Neural cell (in vitro differentiated cells): ENCODE data around the gene PRKAA2. TPM values are rescaled to one million over a fixed set of nuclear protein-coding genes. Genes with fewer than 3 reads are reported as not detected.

Source experiments
- H2AFZ ChIP-seq: fragments of 200-600, 300-800 bp; sonication (generic), shearing (Covaris generic); 2 replicates; pipeline ENCODE4 v1.6.0; 2014; ENCODE audit warnings: low read depth, mild to moderate bottlenecking, antibody characterized with exemption, low read length, moderate library complexity
- H3F3A ChIP-seq: fragments of 200-600 bp; shearing (Covaris generic); 2 replicates; pipeline ENCODE4 v1.6.1; 2016; ENCODE audit warnings: mild to moderate bottlenecking, moderate library complexity, mixed read lengths, antibody characterized with exemption, low read length; ENCODE audit not compliant: insufficient read depth, poor library complexity, severe bottlenecking
- H3K27ac ChIP-seq: fragments of 200-600, 300-800 bp; sonication (generic), shearing (Covaris generic); 2 replicates; pipeline ENCODE4 v1.5.1; 2014; ENCODE audit warnings: mild to moderate bottlenecking, low read length, moderate library complexity
- H3K27me3 ChIP-seq: fragments of 300-800, 200-600 bp; sonication (generic), shearing (Covaris generic); 2 replicates; pipeline ENCODE4 v1.6.0; 2014; ENCODE audit warnings: mild to moderate bottlenecking, low read depth, low read length, moderate library complexity; ENCODE audit not compliant: insufficient read depth
- H3K36me3 ChIP-seq: fragments of 300-800, 200-600 bp; sonication (generic), shearing (Covaris generic); 2 replicates; pipeline ENCODE4 v1.5.1; 2014; ENCODE audit warnings: mild to moderate bottlenecking, antibody characterized with exemption, low read length, moderate library complexity; ENCODE audit not compliant: insufficient read depth
- H3K4me2 ChIP-seq: fragments of 300-800, 200-600 bp; sonication (generic), shearing (Covaris generic); 2 replicates; pipeline ENCODE4 v1.6.0; 2014; ENCODE audit warnings: mild to moderate bottlenecking, low read length
- H3K4me3 ChIP-seq: fragments of 300-800, 200-600 bp; sonication (generic), shearing (Covaris generic); 2 replicates; pipeline ENCODE4 v1.5.1; 2014; ENCODE audit warnings: mild to moderate bottlenecking, low read length, moderate library complexity
- H3K79me2 ChIP-seq: fragments of 200-600 bp; shearing (Covaris generic); replicated peaks from 2 replicates; pipeline ENCODE4 v1.6.0; 2014; ENCODE audit warnings: mild to moderate bottlenecking, low read length, moderate library complexity; ENCODE audit not compliant: insufficient read depth
- H3K9ac ChIP-seq: fragments of 300-800, 200-600 bp; sonication (generic), shearing (Covaris generic); 2 replicates; pipeline ENCODE4 v1.6.1; 2016; ENCODE audit warnings: mild to moderate bottlenecking, low read length, mixed read lengths
- H3K9me2 ChIP-seq: fragments of 200-600 bp; shearing (Covaris generic); 2 replicates; pipeline ENCODE4 v1.6.1; 2016; ENCODE audit warnings: mild to moderate bottlenecking, low read length, mixed read lengths; ENCODE audit not compliant: insufficient read depth
- H3K9me3 ChIP-seq: fragments of 200-600, 300-800 bp; sonication (generic), shearing (Covaris generic); 2 replicates; pipeline ENCODE4 v1.6.1; 2016; ENCODE audit warnings: mild to moderate bottlenecking, mixed run types, low read length, moderate library complexity, mixed read lengths
- H4K20me1 ChIP-seq: fragments of 200-600 bp; shearing (Covaris generic); 2 replicates; pipeline ENCODE4 v1.6.1; 2016; ENCODE audit warnings: mild to moderate bottlenecking, mixed run types; ENCODE audit not compliant: insufficient read depth
- CTCF ChIP-seq: fragments of 450-650 bp; IDR thresholded peaks from 2 replicates; pipeline ENCODE4 v1.5.1; 2014; ENCODE audit warnings: antibody characterized with exemption, mild to moderate bottlenecking, moderate library complexity; ENCODE audit not compliant: poor library complexity, severe bottlenecking
- EP300 ChIP-seq: fragments of 450-650 bp; conservative IDR thresholded peaks from 2 replicates; pipeline ENCODE4 v1.6.1; 2014; ENCODE audit warnings: antibody characterized with exemption, mild to moderate bottlenecking, moderate library complexity; ENCODE audit not compliant: poor library complexity, severe bottlenecking
- EZH2 ChIP-seq: fragments of 200-600, 300-800 bp; shearing (Covaris generic), sonication (generic); IDR thresholded peaks from 2 replicates; pipeline ENCODE4 v1.6.1; 2014; ENCODE audit warnings: antibody characterized with exemption, low read length, borderline replicate concordance, mild to moderate bottlenecking; ENCODE audit not compliant: insufficient read depth, poor library complexity, severe bottlenecking
- MXI1 ChIP-seq: fragments of 450-650 bp; conservative IDR thresholded peaks from 2 replicates; pipeline ENCODE4 v1.6.1; 2014; ENCODE audit warnings: antibody characterized with exemption, mild to moderate bottlenecking; ENCODE audit not compliant: poor library complexity, severe bottlenecking
- POLR2AphosphoS5 ChIP-seq: IDR thresholded peaks from 2 replicates; pipeline ENCODE4 v1.6.1; 2012
- RAD21 ChIP-seq: fragments of 450-650 bp; conservative IDR thresholded peaks from 2 replicates; pipeline ENCODE4 v1.6.1; 2014; ENCODE audit warnings: antibody characterized with exemption, mild to moderate bottlenecking, moderate library complexity
- REST ChIP-seq: IDR thresholded peaks from 2 replicates; pipeline ENCODE4 v1.6.1; 2012; ENCODE audit warnings: borderline replicate concordance
- SMC3 ChIP-seq: fragments of 450-650 bp; conservative IDR thresholded peaks from 2 replicates; pipeline ENCODE4 v1.6.1; 2014; ENCODE audit warnings: antibody characterized with exemption, mild to moderate bottlenecking, moderate library complexity; ENCODE audit not compliant: poor library complexity
- TAF1 ChIP-seq: IDR thresholded peaks from 2 replicates; pipeline ENCODE4 v1.6.1; 2012; ENCODE audit warnings: low read depth
- polyA plus RNA-seq: library from polyadenylated mRNA; depleted of rRNA; stranded (reverse); fragments of >200 nt; gene quantifications from 2 replicates; pipeline ENCODE4 v1.2.3, GENCODE V29; 2014

PRKAA2 gene
- polyA plus RNA-seq, 1 donor from 2014 or later, result 20.0 TPM

- H3K9me3 ChIP-seq, result no peaks in the 10 kb centered on the region
- TF ChIP-seq SMC3, result no peak
- H3K27ac ChIP-seq, result no peak overlapping the region
- H3K27me3 ChIP-seq, result no peaks in the 10 kb centered on the region
- no peaks in the 10 kb centered on the region for H3K36me3 ChIP-seq
- H2AFZ ChIP-seq, result no peak overlapping the region
- H3K9ac ChIP-seq, result no peak overlapping the region
- no peak overlapping the region for H3K4me3 ChIP-seq
- H3K9me2 ChIP-seq, result no peaks in the 10 kb centered on the region
- no peaks in the 10 kb centered on the region for H4K20me1 ChIP-seq
- H3F3A ChIP-seq, result no peaks in the 10 kb centered on the region
- H3K4me2 ChIP-seq, result no peak overlapping the region
- H3K79me2 ChIP-seq, result no peaks in the 10 kb centered on the region
Observed at GRCh38 chr1:56719171-56719570, 74.1 kb downstream of the PRKAA2 start.

- H4K20me1 ChIP-seq, result no peaks in the 10 kb centered on the region
- H3K4me2 ChIP-seq, result no peak overlapping the region
- no peaks in the 10 kb centered on the region for H3F3A ChIP-seq
Observed at GRCh38 chr1:56726706-56727105, 81.6 kb downstream of the PRKAA2 start.

GRCh38 chr1:56728964-56729363, 83.8 kb downstream of the PRKAA2 start:
- H3K79me2 ChIP-seq, result no peaks in the 10 kb centered on the region
- no peak overlapping the region for H3K9ac ChIP-seq
- no peaks in the 10 kb centered on the region for H3K27me3 ChIP-seq
- H4K20me1 ChIP-seq, result no peaks in the 10 kb centered on the region
- H3K9me2 ChIP-seq, result no peaks in the 10 kb centered on the region
- no peak overlapping the region for H2AFZ ChIP-seq
- TF ChIP-seq CTCF (no peak), POLR2AphosphoS5 (no peak), TAF1 (no peak), EP300 (no peak), REST (no peak), EZH2 (no peak)
- no peak overlapping the region for H3K4me2 ChIP-seq
- no peaks in the 10 kb centered on the region for H3K9me3 ChIP-seq
- no peak overlapping the region for H3K4me3 ChIP-seq
- no peaks in the 10 kb centered on the region for H3K36me3 ChIP-seq
- H3K27ac ChIP-seq, result no peak overlapping the region
- no peaks in the 10 kb centered on the region for H3F3A ChIP-seq

More at GRCh38 chr1:56726706-56727105, 81.6 kb downstream of the PRKAA2 start:
- no peak for TF ChIP-seq MXI1
- no peak for TF ChIP-seq REST
- TF ChIP-seq EP300, result no peak
- no peak for TF ChIP-seq TAF1
- no peak for TF ChIP-seq EZH2
- no peak for TF ChIP-seq RAD21
- Histone ChIP-seq H3K9ac (no peak overlapping the region), H2AFZ (no peak overlapping the region), H3K27ac (no peak overlapping the region), H3K9me3 (no peaks in the 10 kb centered on the region), H3K27me3 (no peaks in the 10 kb centered on the region), H3K79me2 (no peaks in the 10 kb centered on the region), H3K4me3 (no peak overlapping the region), H3K36me3 (no peaks in the 10 kb centered on the region), H3K9me2 (no peaks in the 10 kb centered on the region)
